Activated CD8-positive, alpha-beta memory T cell treated with anti-CD3 and anti-CD28 coated beads, Interleukin-2, amount 50 U/mL, for 4 hours (primary cell): ENCODE results near the gene DYNLT2B.
"Not testable (repeated sequence)": the region's sequence is repeated elsewhere in the genome, so short reads cannot be mapped to it uniquely, and the experiment has no call there.

ENCODE experiments used
- DNase-seq: peaks from one replicate; pipeline ENCODE4 v3.0.0-alpha.2; 2020

The DYNLT2B gene

GRCh38 chr3:196317687-196318467 is at the start of gene DYNLT2B:
TSS of gene DYNLT2B (minus strand) at chr3:196318240. CDS start at chr3:196318152, 88 bp downstream.
- peak; percentile 81 for DNase-seq

GRCh38 chr3:196365736-196366135 is 47.7 kb upstream of the DYNLT2B start:
- no peak for DNase-seq

GRCh38 chr3:196360586-196360985 is 42.5 kb upstream of the DYNLT2B start:
- DNase-seq = no peak

GRCh38 chr3:196358540-196358939 is 40.5 kb upstream of the DYNLT2B start:
- not testable (repeated sequence) for DNase-seq

- no peak for DNase-seq
Observed at GRCh38 chr3:196357905-196358304, 39.9 kb upstream of the DYNLT2B start.

GRCh38 chr3:196356556-196356955 is 38.5 kb upstream of the DYNLT2B start:
- DNase-seq = no peak

- DNase-seq = no peak
Observed at GRCh38 chr3:196355668-196356067, 37.6 kb upstream of the DYNLT2B start.

- DNase-seq = no peak
Observed at GRCh38 chr3:196354132-196354531, 36.1 kb upstream of the DYNLT2B start.

DNA sequence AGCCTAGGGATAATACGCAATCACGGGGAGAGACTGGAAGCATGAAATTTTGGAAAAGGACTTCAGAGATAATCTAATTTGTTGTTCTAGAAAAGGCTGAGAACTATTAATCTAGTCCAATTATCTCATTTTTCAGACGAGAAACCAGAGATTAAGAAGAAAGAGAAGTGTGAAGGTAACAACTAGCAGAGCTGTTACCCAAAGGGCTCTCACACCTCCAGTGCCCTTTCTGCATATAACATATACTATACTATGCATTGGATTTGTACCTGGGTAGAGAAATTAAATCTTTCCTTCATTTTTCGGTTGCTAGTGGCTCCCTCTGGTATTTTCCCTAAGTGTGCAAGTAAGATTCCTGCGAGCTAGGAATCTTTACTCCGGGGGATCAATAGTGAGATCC is 33.5 kb upstream of the DYNLT2B start:
- no peak for DNase-seq

GRCh38 chr3:196350067-196350466 is 32.0 kb upstream of the DYNLT2B start:
- DNase-seq = no peak

DNA sequence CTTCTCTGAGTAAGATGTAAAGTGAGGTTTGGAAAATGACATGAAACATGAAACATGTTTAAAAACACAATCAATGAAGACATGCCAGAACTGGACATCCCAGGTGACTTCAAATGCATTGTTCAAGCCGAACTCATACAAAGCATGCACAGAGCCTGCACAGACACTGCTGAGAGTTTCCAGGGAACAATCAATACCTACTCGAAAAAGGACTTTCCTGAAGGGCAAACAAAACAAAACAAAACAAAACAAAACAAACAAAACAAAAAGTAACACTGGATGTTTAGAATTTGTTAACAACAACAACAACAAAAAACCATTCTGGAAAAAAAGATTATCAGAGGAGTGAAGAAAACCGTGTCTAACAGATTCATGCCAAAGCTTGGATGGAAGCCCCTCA is 30.7 kb upstream of the DYNLT2B start:
- no peak for DNase-seq

DNA sequence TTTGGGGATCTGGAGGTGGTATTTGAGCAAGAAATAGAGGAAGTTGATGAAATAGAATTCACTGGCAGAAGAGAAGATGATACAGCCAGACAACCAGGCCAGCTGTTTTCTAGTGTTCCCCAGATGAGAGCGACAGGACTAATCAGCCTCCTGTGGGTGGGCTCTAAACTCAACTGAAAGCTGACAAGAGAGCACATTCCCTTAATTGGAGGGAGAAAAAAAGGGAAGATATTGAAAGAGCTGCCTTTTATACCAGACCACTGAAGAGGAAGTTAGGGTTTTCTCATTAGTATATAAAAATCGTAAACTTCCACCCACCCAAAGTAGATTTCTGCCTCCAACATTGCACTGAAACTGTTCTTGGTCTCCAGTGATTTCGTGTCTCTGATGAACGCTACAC is 26.6 kb upstream of the DYNLT2B start:
- DNase-seq = no peak

GRCh38 chr3:196343917-196344316 is 25.9 kb upstream of the DYNLT2B start:
- DNase-seq = not testable (repeated sequence)

DNA sequence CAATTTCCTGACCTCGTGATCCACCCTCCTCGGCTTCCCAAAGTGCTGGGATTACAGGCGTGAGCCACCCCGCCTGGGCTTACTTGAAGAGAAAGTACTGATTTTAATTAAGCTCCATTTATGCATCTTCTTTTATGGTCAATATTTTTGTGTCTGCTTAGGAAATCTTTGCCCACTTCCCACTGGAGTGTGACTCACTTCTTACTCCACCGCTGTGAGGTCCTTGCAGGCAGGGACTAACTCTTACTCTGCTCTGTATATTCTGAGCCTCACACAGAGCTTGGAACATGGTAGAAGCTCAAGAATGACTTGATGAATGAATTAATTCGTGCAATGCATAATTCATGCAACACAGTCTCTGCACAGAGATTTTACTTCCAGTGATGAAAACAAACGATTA is 23.1 kb upstream of the DYNLT2B start:
- no peak for DNase-seq

- DNase-seq = no peak
Observed at GRCh38 chr3:196340466-196340865, 22.4 kb upstream of the DYNLT2B start.

- no peak for DNase-seq
Observed at GRCh38 chr3:196339493-196340254, 21.6 kb upstream of the DYNLT2B start.

DNA sequence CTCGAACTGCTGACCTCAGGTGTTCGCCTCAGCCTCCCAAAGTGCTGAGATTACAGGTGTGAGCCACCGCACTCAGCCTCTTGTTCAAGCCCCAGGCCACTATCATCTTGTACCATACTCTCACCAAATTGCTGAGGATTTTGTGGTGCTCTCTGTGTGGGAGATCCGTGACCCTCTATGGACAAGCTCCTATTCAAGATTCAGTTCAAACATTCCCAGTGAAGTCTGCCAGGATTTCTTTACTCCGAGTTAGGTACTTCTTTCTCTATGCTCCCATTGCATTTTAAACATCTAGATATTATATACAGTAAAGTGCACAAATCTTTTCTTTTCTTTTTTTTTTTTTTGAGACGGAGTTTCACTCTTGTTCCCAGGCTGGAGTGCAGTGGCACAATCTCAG is 21.0 kb upstream of the DYNLT2B start:
- DNase-seq = no peak

- DNase-seq = no peak
Observed at GRCh38 chr3:196336319-196337145, 18.5 kb upstream of the DYNLT2B start.

GRCh38 chr3:196335503-196335948 is 17.5 kb upstream of the DYNLT2B start:
- DNase-seq = no peak

DNA sequence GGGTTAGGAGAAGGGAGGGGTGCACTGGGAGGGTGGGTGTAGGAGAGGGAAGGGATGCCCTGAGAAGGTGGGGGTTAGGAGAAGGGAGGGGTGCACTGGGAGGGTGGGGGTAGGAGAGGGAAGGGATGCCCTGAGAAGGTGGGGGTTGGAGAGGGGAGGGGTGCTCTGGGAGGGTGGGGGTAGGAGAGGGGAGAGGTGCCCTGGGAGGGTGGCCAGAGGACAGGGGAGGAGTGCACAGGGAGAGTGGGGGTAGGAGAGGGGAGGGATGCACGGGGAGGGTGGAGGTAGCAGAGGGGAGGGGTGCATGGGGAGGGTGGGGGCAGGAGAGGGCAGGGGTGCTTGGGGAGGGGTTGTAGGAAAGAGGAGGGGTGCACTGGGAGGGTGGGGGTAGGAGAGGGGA is 16.9 kb upstream of the DYNLT2B start:
- no peak for DNase-seq

- DNase-seq = no peak
Observed at GRCh38 chr3:196332168-196332567, 14.1 kb upstream of the DYNLT2B start.

- DNase-seq = no peak
Observed at GRCh38 chr3:196327405-196327804, 9.4 kb upstream of the DYNLT2B start.

DNA sequence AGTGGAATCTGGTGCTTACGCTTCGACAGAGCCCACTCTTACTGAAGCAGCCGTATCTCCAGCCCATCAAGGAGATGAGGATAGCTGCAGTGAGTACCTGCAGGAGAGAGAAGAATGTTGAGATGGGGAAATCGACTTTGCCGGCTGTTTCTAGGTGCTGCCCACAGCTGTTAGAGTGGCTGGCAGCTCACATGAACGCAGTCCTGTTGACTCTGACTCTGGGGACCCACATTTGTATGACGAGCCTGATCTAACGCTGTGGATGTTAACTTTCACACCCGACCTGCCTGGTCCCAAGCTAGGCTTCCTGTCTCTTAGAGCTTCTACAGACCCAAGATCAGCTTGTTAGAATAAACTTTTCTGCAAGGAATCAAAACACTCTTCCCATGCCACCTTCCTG is 8.9 kb upstream of the DYNLT2B start:
- no peak for DNase-seq
